HG03097 (cell line): ENCODE results near the gene DVL2.

ENCODE experiments used
- ATAC-seq: cut with Tn5 transposase; IDR thresholded peaks from one replicate; pipeline ENCODE4 v1.9.1; 2021; ENCODE audit not compliant: unreplicated experiment, low FRiP score

DVL2 gene

DNA sequence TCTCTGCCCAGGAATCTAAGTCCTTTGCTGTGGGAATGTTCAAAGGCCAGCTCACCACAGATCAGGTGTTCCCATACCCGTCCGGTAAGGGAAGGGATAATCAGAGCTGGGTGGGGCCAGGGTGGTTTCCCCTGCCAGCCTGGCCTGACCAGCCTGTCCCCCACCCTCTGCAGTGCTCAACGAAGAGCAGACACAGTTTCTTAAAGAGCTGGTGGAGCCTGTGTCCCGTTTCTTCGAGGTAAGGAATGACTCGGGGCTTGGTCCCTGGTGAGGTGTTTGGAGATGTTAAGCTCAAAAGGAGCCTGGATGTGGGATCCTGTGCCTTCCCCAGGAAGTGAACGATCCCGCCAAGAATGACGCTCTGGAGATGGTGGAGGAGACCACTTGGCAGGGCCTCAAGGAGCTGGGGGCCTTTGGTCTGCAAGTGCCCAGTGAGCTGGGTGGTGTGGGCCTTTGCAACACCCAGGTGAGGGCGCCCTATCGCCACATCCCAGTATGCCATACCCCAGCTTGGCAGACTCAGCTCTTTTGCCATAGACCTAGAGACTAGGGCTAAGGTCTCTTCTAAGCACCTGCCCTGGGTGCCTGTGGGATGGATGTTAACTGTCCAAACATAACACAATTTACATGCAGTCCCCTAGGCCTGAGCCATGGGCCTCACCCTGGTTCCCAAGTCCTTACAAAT, 13.6 kb downstream of the DVL2 start:
- no peak for ATAC-seq

DNA sequence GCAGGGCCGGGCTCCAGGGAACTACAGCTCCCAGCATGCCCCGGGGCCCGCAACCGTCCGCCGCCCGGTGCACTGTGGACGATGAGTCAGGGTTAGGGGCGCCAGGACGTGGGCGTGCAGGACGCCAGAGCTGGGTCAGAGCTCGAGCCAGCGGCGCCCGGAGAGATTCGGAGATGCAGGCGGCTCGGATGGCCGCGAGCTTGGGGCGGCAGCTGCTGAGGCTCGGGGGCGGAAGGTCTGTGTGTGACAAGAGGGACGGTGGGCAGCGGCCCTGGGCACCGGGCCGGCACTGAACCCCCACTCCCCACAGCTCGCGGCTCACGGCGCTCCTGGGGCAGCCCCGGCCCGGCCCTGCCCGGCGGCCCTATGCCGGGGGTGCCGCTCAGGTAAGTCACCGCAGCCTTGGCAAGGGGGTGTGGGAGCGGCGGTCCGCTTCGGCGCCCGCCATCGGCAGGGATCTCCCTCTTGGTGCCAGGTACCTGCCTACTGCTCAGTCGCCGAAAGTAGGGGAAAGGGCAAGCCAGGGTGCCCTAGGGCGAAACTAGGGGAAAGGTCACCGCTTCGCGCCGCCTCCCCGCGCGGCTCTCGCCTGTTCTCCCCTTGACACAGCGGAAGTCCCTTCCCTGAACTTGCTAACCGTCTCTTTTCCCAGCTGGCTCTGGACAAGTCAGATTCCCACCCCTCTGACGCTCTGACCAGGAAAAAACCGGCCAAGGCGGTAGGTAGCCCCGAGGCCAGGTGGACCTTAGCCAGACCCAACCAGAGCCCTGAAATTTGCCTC, 14.3 kb downstream of the DVL2 start, which contains the start of the genes ACADVL and DLG4:
Gene ACADVL (plus strand): TSS at position 127 of the 781 bp plus-strand sequence. CDS start 47 bp downstream, at position 174.
Gene DLG4 (minus strand): TSS at position 25 of the 781 bp plus-strand sequence.
- ATAC-seq, result peak; percentile 32

DNA sequence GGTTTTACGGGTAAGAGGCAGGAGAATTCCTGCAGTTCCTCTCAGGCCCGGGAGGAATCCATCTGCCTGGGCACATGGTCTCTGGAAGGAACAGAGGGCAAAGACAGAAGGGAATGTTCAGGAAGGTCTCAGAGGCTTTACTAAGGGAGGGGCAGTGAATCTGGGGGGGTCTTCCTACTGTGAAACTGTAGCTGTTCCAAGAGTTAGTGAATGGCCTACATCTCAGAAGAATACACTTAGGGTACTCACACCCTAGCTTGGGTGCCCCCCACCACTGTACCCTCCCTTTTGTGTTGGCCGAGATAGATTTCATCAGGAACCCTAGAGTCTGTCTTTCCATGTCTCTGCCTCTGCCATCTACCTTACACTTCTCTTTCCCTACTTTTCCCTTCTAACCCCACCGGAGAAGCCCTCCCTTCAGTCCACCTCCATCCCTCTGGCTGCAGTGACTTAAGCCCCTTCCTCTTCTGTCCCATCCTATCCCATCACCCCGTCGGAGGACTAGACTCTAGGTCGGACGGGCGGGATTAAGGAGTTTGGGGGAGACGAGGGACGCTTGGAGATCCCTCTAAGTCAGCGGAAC, 15.0 kb downstream of the DVL2 start:
- ATAC-seq, result no peak

DNA sequence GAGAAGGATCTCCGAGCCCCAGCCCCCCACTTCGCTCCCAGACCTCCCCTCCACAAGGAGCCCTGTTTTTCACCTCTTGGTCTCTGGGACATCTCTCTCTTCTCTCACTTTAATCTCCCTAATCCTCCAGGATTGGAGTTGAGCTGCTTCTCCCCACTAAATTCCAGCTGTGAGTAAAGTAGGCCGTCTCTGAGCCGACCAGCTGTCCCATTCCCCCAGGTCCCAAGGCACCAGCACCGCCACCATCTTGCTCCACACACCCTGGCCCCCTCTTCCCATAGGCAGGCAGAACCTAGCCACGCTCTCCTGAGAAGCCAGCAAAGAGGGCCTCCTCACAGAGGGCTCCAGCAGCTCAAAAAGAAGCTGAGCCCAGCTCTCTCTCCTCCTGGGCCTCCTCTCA, 15.6 kb downstream of the DVL2 start:
- ATAC-seq, result no peak

DNA sequence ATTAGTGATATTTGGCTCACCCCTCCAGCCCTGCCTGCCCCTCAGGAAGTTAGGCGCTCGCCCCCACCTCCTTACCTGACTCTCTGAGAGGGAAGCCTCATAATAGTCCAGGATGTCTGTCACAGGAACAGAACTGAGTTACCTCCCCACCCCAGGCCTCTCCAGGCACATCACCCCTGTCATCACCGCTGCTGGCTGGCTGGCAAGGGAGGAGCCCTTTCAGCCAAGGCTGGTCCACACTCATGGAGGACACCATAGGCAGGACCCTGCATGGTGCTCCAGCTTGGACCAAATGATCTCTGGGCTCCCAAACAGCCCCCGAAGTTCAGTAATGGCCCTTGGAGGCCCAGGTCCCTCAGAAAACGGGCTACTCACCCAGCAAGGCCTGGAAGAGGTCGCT, 16.2 kb downstream of the DVL2 start:
- no peak for ATAC-seq

DNA sequence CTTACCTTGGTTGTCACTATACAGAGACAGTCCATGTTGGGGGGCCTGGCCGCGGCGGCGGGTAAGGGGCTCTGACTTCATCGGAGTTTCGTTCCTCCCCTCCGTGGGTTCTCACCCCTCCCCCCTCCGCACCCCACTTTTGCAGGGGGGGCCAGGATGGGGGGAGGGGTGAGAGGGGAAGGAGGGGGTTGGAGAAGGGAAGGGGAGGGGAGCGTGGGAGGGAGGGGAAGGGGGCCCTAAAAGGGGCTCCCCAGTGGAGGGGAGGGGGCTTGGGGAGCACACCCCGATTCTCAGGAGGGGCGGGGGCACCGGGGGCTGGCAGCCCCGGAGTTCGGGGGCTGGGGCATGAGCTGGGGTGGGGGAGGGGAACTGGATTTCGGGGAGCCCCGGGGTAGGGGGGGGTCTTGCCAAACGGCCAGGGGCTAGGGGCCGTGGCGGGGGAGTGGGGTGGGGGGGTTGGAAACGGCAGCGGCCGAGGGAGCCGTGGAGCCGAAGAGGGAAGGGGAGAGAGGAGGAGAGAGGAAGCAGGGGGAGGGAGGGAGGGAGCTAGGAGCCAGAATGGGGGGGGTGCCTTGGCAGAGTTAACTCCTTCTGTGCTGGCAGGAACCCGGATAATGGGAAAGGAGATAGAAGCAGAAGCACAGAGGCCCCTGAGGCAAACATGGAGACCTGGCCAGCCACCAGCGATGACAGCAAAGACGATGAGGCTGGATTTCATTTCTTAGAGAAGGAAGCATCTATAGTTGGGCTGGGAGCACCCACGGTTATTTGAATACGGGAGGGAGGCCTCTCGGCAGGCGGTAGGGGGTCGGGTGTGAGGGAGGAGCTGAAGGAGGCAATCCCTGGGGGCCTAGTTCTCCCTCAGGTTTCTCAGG, 17.0 kb downstream of the DVL2 start:
- ATAC-seq, result no peak

DNA sequence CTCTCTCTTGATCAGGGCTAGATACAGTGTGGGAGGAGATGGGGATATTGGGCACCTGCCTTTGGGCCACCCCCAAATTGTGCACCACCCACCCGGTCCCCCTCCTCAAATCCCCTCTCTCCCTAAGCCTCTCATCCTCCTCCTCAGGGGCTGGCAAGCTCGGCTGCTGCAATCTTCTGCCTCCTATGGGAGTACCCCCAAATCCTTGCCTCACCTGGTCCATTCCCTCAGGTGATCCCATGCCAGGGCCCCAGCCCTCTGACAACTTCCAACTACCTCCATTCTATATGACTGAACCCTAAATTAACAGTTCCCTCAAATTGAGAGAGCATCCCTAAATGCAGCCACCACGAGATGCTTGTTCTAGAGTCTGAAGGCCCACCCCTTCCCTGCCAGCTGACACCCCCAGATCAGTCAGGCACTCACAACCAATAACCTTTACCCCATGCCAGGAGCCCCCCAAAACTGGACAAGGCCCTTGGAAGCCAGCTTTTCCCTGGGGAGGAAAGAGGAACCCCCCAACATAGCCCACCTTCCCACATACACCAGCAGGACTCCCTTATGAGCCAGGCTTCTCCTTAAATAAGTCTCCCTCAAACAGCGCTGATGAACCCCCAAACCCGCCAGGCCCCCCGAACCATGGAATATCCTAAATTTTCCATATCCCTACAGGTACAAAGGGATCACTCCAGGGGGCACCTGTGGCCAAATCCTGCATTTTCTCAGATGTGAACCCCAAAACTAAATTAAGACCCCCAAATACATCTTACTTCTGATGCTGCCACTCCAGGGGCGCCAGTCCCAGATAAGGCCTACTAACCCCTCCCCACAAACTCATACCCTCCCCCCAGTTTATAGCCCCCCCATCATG, 17.8 kb downstream of the DVL2 start:
- no peak for ATAC-seq

DNA sequence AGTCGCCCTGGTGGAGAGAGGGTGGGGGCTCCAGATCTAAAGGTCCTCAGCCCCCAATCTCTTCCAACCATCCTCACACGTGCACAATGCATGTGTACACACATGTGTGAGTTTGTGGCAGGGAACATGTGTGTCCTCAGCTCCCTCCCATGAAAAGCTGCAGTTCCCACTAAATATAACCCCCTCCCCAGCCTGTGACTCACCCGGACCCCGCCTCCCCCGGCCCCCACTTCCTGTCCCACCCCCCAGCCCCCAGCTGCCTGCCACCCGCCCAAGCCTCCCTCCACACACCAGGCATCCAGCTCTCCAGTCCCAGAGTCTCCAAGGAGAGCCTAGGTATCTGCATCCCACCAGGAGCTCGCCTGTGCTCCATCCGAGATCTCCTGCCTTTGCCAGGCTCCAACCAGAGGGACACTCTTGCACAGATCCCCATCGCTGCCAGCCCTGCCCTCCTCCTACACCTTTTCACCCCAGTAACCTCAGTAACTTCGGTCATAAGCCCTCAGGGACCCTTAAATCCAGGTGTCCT, 18.6 kb downstream of the DVL2 start:
- ATAC-seq, result no peak

DNA sequence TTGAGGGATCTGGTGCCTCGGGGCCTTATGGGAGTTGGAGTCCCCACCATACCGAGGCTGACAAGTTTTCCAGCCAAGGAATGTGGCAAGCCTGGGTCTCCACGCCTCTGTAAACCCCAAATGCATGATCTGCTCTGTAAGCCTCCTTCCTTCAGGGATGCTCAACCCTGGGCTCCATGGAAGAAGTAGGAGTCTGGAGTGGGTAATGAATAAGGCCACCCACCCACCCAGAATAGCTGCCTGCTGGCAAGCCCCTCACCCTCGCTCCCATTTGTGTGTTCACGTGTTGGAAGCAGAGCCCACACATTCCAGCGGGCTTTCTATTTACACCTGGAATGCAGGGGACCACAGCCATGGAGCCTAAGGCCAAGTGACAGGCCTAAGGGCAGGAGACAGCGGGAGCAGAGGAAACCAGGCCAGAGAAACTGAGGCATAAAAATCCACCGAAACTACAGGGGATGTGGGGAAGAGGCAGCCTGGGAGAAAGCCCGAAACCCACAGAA, 19.1 kb downstream of the DVL2 start:
- no peak for ATAC-seq

DNA sequence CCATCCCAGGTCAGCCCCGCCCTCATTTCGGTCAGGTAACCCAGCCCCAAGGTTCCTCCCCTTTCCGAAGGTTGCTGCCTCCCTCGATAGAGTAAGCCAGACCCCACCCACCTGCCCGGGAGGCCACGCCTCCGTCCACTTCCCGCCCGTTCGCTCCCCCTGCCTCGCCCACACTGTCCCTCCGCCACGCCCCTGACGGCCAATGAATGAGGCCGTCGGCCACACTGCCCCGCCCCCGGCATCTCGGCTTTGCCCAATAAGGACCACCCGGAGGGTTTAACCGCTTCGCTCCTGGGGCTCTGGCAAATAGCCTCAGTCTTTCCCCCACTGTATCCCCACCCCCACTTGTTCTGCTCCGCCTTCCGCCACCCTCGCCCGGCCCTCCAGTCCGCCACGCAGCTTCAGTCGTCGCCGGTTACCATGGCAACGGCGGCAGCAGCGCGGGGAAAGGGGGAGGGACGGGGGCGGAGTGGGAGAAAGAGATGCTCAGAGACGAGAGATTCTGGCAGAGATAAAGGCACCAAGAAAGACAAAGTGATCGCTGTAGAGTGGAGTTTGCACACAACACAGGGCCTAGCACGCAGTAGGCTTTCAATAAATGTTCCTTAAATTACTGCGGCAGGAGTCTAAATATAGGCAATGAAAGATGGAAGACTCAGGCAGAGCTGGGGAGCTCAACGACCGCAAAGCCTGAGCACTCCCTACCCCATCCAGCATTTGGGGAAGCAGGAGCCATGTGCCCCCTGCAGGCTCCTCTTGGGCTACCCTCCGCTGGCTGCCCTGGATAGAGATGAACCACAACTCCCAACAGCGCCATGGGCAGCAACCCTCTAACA, 19.8 kb downstream of the DVL2 start:
- peak; percentile 71 for ATAC-seq

DNA sequence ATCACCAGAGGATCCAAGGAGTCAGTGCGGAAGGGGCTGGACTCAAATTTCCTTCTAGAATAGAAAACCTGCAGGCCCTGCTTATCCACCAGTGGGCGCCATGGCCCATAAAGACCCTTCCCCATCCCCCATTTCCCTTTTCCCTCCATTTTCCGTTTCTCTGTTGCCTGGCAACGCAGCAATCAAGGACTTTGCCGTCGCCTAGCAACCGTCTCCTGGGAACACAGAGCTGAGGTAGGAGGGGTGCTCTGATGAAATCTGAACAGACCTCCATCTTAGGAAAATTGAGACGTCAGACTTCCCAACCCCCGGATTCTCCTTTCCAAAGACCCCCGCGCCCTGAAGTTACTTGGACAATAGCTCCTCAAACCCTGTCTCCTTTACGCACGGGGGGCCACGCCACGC, 20.4 kb downstream of the DVL2 start:
- ATAC-seq, result peak; percentile 6

DNA sequence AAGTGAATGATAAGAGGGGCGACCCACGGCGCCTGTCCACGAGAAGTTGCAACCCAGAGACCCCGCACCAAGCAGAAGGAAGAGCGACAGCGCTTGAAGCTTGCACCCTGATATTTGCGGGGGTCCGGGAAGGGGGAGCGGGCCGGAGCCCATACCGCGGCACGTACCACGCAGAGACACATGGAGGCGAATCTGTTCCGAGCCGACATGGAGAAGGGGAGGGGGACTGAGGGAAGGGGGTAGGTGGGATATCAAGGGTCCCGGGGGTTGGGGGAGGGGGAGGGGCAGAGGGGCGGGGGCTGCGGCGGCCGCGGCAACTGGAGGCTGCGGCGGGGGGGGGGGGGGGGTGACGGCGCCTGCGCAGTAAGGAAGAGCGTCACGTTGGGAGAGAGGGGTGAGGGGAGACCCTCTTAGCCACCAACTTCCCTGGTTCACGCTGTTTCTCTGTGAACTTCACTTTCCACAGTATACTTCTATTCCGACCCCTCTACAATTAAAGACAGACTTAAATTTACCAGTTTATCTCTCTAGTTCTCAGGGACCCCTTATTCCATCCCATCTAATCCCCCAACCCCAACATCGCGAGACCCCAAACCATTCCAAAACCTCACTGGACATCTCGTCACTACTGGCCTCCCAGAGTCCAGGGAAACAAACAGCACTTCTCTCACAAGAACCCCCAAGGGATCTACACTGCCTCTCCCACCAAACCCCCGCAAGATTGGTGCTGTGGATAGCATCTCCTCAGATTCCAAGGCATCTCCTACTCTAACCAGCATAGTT, 22.6 kb downstream of the DVL2 start:
- ATAC-seq, result no peak

DNA sequence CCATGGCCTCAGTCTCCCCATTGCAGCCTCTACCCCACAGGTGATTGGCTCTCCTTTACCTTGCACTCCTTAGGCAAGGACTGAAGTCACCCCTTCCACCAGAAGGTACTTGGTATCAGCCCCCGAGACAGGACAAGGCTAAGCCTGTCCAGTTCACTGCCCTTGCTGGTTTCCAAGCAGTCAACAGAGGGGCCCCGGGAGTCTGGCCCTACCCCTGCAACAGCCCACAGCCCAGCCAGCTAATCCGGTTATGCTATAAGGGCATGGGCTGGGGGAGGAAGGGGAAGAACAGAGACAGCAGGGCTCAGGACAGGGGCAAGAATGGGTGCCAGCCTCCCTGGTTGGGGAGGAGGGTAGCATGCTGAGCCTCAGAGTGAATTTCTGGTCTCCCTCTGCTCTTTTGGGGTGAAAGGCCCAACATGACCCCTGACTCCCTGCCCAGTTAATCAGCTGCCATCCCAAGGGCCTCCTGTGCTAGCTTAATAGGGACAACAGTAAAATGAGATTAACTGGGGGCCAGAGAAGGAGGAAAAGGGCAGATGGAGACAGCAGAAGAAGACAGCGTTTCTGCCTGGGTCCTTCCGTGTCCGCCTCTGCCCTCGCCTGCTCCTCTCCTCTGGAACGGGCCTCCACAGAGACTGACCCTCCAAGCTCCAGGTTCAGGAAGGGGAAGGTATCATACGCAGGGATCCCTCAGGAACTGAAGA, 25.4 kb downstream of the DVL2 start:
- no peak for ATAC-seq

DNA sequence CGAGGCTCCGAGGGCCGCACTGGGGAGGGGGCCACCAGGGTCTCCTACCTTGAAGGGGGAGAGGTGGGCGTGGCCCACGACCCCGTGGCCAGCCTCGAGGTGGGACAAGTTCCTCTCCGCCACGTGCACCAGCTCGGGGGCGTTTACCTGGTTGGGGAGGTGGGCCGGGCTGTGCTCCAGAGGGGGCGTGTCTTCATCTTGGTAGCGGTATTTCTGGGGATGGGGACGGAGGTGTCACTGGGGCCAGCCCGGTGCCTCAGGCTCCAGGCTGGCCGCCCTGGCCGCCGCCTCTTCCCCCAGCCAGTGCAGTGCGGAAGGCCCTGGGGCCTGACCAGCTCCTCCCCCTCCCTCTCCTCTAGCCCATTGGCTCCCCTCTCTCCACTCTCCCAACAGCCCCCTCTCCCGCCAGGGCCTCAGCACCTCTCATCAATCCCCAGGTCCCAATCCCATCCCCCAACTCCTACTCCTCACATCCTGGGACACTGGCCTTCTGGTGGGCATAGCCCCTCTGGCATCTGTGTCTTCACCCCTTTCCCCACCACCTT, 26.2 kb downstream of the DVL2 start:
- ATAC-seq, result no peak

DNA sequence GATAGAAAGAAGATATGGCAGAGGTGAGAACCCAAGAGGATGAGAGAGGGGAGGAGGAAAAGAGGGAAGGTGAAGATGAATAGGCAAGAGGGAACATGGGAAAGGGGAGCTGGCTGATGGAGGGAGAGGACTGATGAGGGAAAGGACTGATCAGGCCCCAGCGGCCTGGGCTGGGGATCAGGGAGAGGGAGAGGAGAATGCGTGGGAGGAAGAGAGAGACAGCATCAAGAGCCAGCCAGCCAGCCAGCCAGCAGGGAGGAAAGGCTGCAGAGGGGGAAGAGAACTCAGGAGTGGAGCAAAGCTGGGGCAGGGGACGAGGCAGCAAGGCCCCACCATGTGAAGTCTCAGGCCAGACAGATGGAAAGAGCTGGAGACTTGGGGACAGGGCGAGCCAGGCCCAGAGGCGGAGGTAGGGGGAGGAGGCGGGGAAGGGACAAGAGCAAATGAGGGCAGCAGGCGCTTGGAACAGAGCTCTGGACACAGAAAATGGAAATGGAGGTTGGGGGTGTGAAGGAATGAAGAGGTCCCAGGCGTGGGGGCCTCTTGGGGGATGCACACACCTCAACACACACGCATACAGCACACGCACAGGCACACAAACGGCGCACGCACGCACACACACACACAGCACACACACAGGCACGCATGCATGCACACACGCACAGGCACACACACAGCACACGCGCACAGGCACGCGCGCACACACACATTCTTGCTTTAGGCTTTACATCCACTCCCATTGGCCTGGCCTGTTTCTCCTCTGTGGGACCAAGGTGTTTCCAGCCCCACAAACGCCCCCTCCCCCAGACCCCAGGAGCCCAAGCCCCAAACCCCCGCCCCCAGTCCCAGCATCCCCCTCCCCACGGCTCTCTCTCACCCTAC, 27.0 kb downstream of the DVL2 start:
- no peak for ATAC-seq

DNA sequence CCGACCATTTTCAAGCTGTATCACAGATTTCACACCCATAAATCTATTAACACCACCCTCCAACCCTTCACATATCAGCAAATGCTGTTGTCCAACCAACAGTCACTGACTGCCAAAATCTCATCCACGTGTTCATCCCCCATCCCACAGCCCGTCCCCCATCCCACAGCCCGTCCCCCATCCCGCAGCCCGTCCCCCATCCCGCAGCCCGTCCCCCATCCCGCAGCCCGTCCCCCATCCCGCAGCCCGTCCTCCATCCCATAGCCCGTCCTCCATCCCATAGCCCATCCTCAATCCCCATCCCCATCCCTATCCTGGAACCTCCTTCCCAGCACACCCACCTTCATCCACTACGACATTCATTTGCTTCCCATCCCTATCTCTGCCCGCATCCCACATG, 28.8 kb downstream of the DVL2 start:
- ATAC-seq, result no peak
